SK-N-SH treated with all-trans-retinoic acid at 6 μM for 48 hours (cell line): Measurements from ENCODE around the gene ARHGAP45.
A peak's percentile ranks its signal among the peaks of the same experiment; 100 is the strongest.
"Not testable (repeated sequence)": the region's sequence is repeated elsewhere in the genome, so short reads cannot be mapped to it uniquely, and the experiment has no call there.

Experiments used
- ATAC-seq: fragments of 200-7000 bp; cut with Tn5 transposase; 3 replicates; pipeline ENCODE4 v1.9.1; 2020; ENCODE audit warnings: mild to moderate bottlenecking, moderate library complexity
- ARNTL ChIP-seq: fragments of 450-650 bp; formaldehyde crosslinking; IDR thresholded peaks from 2 replicates; pipeline ENCODE4 v1.5.0; 2020; ENCODE audit warnings: low read depth, mild to moderate bottlenecking, moderate library complexity, borderline replicate concordance
- BACH2 ChIP-seq: fragments of 250-450 bp; sonication (Bioruptor Pico); IDR thresholded peaks from 2 replicates; pipeline ENCODE4 v1.9.0; 2021; ENCODE audit warnings: mild to moderate bottlenecking, borderline replicate concordance
- CREB5 ChIP-seq: fragments of 250-450 bp; sonication (Bioruptor Pico); IDR thresholded peaks from 2 replicates; pipeline ENCODE4 v1.5.1; 2020; ENCODE audit warnings: low read depth, mild to moderate bottlenecking, moderate library complexity
- CSDC2 ChIP-seq: fragments of 250-450 bp; sonication (Bioruptor Pico); IDR thresholded peaks from 2 replicates; pipeline ENCODE4 v1.5.0; 2020; ENCODE audit warnings: mild to moderate bottlenecking, moderate library complexity
- ESRRG ChIP-seq: fragments of 250-450 bp; sonication (Bioruptor Pico); IDR thresholded peaks from 2 replicates; pipeline ENCODE4 v1.6.1; 2021; ENCODE audit warnings: mild to moderate bottlenecking
- GLIS3 ChIP-seq: fragments of 250-450 bp; sonication (Bioruptor Pico); IDR thresholded peaks from 2 replicates; pipeline ENCODE4 v1.5.0; 2020; ENCODE audit warnings: mild to moderate bottlenecking, moderate library complexity
- PATZ1 ChIP-seq: fragments of 250-450 bp; sonication (Bioruptor Pico); IDR thresholded peaks from 2 replicates; pipeline ENCODE4 v1.8.0; 2020; ENCODE audit warnings: mild to moderate bottlenecking, moderate library complexity, borderline replicate concordance
- POU6F1 ChIP-seq: fragments of 250-450 bp; sonication (Bioruptor Pico); IDR thresholded peaks from 2 replicates; pipeline ENCODE4 v1.8.0; 2021; ENCODE audit warnings: low read depth, mild to moderate bottlenecking, moderate library complexity, borderline replicate concordance
- PPARA ChIP-seq: fragments of 250-450 bp; sonication (Bioruptor Pico); IDR thresholded peaks from 2 replicates; pipeline ENCODE4 v1.5.0; 2020; ENCODE audit warnings: mild to moderate bottlenecking, borderline replicate concordance
- RARB ChIP-seq: fragments of 250-450 bp; sonication (Bioruptor Pico); IDR thresholded peaks from 2 replicates; pipeline ENCODE4 v1.8.0; 2021; ENCODE audit warnings: mild to moderate bottlenecking, moderate library complexity
- SNAI2 ChIP-seq: fragments of 250-450 bp; sonication (Bioruptor Pico); IDR thresholded peaks from 2 replicates; pipeline ENCODE4 v1.5.0; 2020; ENCODE audit warnings: mild to moderate bottlenecking, moderate library complexity
- ZC3H10 ChIP-seq: fragments of 250-450 bp; sonication (Bioruptor Pico); IDR thresholded peaks from 2 replicates; pipeline ENCODE4 v1.5.1; 2021; ENCODE audit warnings: mild to moderate bottlenecking, moderate library complexity
- ZFP30 ChIP-seq: fragments of 450-650 bp; formaldehyde crosslinking; IDR thresholded peaks from 2 replicates; pipeline ENCODE4 v1.5.0; 2022; ENCODE audit warnings: mild to moderate bottlenecking, moderate library complexity
- ZNF565 ChIP-seq: fragments of 450-650 bp; formaldehyde crosslinking; conservative IDR thresholded peaks from 2 replicates; pipeline ENCODE4 v1.5.0; 2020; ENCODE audit warnings: low read depth, mild to moderate bottlenecking, moderate library complexity
- ZNF8 ChIP-seq: fragments of 450-650 bp; formaldehyde crosslinking; IDR thresholded peaks from 2 replicates; pipeline ENCODE4 v1.5.0; 2020; ENCODE audit warnings: mild to moderate bottlenecking, moderate library complexity
- TF ChIP-seq, protein P1 (sequence below): fragments of 250-450 bp; sonication (Bioruptor Pico); IDR thresholded peaks from 2 replicates; pipeline ENCODE4 v1.5.0; 2020; ENCODE audit warnings: mild to moderate bottlenecking, moderate library complexity

Gene ARHGAP45

DNA sequence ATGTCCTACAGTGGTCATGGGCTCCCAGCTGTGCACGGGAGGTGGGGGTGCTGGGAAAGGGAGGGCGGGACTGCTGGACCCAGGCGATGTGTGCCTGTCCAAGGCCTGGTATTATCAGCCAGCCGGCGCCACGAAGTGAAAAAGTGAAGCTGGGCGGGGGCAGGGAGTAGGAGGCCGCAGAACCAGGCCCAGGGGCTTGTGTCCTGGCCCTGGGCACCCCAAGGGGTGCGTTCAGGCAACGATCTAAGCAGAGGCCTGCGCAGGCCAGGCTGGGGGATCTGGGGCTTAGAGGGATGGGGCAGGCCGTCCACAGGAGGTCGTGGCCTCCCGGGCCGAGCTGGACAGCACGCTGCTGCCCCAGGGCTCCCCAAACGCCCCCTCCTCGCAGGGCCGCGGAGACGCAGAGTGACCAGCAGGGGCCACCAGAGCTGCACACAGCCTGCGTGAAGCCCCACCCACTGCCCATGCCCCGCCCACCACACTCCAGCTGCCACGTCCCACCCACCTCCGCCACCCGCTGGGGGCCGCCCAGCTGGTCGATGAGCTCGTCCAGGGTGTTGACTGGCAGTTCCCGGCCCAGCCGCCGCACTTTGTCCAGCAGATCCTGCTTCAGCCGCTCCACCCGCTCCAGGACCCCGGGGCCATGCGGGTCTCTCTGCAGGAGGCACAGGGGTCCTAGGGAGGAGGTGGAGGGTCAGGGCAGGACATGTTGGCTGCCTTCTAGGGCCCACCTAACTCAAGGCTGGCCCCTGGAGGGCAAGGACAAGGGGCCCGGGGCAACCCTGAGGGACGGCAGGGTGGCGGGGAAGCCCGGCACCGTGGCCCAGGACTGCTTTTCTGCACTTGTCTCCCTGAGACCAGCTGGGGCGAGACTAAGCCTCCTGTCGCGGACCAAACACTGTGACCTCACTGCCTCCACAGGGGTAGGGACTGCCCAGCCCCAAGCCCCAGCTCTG is 46.3 kb downstream of the ARHGAP45 start:
- TF ChIP-seq POU6F1 (CRISPR knock-in tag): no peak
- no peak for TF ChIP-seq ZNF8
- no peak for TF ChIP-seq CREB5
- no peak for TF ChIP-seq RARB (CRISPR knock-in tag)
- TF ChIP-seq ARNTL (CRISPR knock-in tag): no peak
- no peak for TF ChIP-seq CSDC2 (CRISPR knock-in tag)
- TF ChIP-seq, protein P1, sequence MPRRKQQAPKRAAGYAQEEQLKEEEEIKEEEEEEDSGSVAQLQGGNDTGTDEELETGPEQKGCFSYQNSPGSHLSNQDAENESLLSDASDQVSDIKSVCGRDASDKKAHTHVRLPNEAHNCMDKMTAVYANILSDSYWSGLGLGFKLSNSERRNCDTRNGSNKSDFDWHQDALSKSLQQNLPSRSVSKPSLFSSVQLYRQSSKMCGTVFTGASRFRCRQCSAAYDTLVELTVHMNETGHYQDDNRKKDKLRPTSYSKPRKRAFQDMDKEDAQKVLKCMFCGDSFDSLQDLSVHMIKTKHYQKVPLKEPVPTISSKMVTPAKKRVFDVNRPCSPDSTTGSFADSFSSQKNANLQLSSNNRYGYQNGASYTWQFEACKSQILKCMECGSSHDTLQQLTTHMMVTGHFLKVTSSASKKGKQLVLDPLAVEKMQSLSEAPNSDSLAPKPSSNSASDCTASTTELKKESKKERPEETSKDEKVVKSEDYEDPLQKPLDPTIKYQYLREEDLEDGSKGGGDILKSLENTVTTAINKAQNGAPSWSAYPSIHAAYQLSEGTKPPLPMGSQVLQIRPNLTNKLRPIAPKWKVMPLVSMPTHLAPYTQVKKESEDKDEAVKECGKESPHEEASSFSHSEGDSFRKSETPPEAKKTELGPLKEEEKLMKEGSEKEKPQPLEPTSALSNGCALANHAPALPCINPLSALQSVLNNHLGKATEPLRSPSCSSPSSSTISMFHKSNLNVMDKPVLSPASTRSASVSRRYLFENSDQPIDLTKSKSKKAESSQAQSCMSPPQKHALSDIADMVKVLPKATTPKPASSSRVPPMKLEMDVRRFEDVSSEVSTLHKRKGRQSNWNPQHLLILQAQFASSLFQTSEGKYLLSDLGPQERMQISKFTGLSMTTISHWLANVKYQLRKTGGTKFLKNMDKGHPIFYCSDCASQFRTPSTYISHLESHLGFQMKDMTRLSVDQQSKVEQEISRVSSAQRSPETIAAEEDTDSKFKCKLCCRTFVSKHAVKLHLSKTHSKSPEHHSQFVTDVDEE (CRISPR knock-in tag): no peak
- no peak for TF ChIP-seq PPARA (CRISPR knock-in tag)
- TF ChIP-seq ESRRG (CRISPR knock-in tag): no peak
- no peak for TF ChIP-seq ZNF565 (CRISPR knock-in tag)
- TF ChIP-seq BACH2 (CRISPR knock-in tag): no peak
- TF ChIP-seq ZC3H10 (CRISPR knock-in tag): no peak
- no peak for TF ChIP-seq PATZ1 (CRISPR knock-in tag)
- TF ChIP-seq GLIS3: no peak
- peak; percentile 84 for ATAC-seq

GRCh38 chr19:1113986-1114483 is 47.1 kb downstream of the ARHGAP45 start:
- TF ChIP-seq ZFP30 (CRISPR knock-in tag): no peak
- TF ChIP-seq ZNF8: no peak
- no peak for TF ChIP-seq GLIS3
- no peak for TF ChIP-seq ZNF565 (CRISPR knock-in tag)
- no peak for TF ChIP-seq ARNTL (CRISPR knock-in tag)
- TF ChIP-seq ESRRG (CRISPR knock-in tag): no peak
- no peak for TF ChIP-seq POU6F1 (CRISPR knock-in tag)
- no peak for TF ChIP-seq SNAI2 (CRISPR knock-in tag)
- no peak for ATAC-seq

- ATAC-seq: not testable (repeated sequence)
These were observed 47.8 kb downstream of the ARHGAP45 start for GRCh38 chr19:1114728-1115127.
